DMS114 treated with DMSO at 0.1 percent for 48 hours (cell line): ENCODE measurements around the gene TNFRSF25.

ENCODE experiments used
- DNase-seq: peaks from one replicate; lab custom pipeline; 2025; ENCODE audit not compliant: unreplicated experiment; lab: John Stamatoyannopoulos, UW

Gene TNFRSF25

DNA sequence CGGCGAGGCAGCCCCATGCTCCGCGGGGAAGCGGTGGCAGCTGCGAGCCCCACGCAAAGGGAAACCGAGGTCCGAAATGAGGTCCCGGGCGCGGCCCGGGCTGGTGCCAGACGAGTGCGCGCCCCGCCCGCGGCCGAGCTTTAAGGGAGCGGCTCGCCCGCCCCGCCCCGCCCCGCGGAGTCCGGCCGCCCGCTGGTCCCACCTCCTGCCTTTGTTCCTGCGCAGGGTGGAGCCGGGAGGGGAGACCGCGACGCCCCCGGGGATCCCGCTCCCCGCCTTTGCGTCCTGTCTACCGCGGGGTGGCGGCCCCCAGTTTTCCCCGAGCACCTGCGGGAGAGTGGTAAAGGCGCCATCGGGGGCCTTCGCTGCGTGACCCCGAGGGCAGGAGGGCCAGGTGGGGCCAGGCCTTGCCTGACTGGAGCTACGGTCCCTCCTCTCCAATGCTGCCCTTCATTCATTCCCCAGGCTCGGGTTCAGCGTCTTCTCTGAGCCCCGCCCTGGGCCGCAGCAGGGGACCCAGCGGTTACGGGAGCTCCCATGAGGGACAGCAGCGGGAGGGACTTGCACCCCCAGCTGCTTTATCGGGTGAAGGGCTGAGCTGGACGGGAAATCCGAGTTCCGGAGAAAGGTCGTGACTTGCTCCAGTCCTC lies 46.0 kb downstream of the TNFRSF25 start, which contains the start of gene HES2:
HES2 (minus strand) TSS at position 116 of the 650 bp plus-strand sequence; CDS start at position 17, 99 bp downstream.
- no peak for DNase-seq

DNA sequence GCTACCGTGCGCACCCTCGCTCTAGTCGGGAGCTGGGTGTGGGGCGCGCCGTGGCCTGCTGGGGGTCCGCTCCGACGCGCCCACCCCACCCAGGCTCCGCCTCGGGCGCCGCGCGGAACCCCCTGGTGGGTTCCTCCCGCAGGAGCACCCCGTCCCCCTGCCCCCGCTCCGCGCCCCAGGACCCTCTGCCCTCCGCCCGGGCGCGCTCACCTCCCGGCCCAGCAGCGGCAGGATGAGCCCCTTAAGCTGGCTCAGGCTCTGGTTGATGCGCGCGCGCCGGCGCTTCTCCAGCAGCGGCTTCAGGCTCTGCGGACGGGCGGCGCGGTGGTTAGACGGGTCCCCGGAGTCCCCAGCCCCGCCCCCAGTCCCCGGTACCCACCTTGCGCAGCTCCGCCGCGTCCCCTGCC lies 46.6 kb downstream of the TNFRSF25 start:
- DNase-seq: no peak

DNA sequence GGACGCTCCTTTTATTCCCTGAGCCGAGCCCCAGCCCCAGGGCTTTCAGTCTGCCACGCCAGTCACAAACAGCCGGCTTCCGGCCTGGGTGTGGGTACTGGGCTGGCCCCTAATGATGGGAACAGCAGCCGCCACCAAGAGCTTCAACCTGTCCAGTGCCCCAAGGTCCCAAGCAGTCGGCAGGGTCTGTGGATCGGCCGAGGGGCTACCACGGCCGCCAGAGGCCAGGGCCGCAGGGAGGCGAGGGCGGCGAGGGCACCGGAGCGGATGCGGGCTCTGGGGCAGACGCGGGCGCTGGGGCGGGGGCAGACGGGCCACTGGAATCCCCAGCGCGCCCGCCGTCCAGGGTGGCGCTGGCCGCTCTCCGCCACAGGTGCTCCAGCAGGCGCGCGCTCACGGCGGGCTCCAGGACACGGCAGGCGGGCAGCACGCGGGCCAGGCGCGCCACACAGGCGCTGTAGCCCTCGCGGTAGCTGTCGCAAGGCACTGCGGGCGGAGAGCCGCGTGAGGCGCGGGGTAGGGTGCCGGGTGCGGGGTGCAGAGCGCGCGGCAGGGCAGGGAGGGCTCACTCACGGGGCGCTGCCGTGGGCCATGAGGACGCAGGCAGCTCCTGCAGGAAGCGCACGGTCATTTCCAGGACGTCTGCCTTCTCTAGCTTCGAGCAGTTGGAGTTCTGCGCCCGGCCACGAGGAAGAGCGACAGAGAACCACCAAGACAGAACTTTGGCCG lies 47.1 kb downstream of the TNFRSF25 start:
- no peak for DNase-seq

DNA sequence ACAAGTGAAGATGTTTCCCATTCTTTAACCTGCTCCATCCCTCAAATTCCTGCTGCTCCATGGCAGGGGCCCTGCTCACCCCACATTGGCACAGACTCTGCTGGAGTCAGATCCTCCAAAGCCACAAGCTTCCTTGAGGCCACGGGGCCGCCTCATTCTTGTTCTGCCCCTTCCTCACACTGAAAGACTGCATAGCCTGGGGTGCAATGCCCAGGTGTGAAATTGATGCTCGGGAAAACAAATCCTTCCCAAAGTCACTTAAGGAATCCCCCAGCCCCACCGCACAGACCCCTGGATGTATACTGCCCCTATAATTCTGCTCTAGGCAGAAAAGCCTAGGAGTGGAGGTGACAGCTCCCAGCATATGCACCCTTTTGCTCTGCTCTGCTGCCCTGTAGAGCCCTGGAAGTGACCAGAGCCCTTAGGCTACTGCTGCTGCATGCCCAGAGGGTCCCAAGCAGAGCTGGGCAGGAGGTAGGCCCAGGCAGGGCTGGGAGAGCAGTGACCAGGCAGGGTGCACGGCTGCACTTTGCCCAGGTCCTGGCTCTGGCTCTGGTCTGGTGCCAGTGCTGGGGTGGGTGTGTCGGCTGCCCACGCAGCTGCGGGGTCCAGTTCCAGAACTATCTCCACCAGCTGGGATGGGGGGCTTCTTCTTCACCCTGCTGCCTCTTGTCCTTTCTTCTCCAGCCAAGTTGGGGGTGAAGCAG lies 47.9 kb downstream of the TNFRSF25 start:
- DNase-seq: no peak

DNA sequence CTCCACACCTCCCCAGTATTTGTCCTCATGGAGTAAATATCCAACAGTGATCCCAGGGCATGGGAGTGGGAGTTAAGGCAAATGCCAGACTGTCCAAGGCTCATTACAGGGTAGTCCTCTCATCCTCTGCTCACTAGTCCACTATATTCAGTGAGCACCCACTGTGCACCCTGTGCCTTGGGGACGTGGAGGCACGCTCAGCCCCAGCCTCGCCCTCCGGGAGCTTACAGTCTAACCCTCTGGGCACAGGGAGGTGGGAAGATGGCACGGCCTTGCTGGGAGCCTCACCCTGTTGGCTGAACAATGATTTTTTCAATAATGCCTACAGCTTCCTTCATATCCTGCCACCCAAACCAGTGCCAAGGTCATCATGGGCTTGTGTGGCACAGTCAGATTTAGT lies 49.1 kb downstream of the TNFRSF25 start:
- no peak for DNase-seq

DNA sequence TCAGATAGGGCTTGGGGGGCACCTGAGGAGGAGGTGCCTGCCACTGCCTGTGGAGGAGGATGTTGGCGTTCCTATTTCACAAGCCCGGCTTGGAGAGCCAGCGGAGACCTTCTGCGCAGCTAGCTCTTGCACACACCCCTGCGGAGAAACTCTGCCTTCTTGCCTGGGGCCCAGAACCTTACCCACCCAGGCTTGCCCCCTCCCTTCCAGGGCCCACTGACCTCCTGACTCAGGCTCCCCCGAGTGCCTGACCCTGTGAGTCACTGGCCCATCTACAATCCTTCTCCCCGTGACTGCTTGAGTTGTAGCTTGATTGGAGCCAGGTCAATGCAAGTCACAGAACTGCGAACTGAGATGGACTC lies 49.7 kb downstream of the TNFRSF25 start:
- no peak for DNase-seq

DNA sequence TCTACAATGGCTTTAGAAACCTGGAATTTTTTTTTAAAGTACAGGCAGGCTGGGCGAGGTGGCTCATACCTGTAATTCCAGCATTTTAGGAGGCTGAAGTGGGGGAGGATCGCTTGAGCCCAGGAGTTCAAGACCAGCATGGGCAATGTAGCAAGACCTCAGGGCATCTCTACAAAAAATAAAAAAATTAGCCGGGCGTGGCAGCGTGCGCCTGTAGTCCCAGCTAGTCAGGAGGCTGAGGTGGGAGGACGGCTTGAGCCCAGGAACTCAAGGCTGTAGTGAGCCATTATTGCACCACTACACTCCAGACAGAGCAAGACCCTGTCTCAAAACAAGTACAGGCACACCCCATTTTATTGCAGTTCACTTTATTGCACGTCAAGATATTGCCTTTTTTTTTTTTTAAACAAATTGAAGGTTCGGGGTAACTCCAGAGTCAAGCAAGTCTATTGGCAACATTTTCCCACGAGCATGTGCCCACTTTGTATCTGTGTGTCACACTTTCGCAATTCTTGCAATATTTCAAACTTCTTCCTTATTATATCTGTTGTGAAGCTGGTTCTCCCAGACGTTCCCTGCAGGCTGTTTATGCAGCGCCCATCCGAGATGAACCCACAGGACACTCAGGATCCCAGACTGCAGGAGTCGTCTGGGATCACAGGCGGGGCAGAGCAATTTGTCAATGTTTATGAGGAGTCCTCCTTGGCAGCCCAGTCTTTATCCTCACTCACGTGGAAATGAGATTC lies 50.9 kb downstream of the TNFRSF25 start:
- no peak for DNase-seq

DNA sequence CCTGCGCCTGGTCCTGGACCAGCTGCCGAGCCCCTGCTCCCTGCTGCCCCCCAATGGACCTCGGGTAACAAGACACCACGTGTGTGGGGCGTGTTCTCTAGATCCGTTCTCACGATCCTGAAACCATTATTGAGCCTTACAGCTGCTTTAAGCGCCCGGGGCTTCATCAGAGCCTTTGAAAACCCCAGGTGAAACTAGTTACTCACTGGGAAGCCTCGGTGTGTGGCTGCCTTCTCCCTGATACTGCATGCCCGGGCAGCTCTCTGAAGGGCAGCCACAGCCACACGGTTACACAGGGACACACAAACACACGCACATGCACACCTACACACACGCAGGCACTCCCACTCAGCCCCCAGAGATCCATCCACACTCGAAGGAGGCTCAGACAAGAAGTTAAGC lies 51.5 kb downstream of the TNFRSF25 start:
- DNase-seq: no peak

DNA sequence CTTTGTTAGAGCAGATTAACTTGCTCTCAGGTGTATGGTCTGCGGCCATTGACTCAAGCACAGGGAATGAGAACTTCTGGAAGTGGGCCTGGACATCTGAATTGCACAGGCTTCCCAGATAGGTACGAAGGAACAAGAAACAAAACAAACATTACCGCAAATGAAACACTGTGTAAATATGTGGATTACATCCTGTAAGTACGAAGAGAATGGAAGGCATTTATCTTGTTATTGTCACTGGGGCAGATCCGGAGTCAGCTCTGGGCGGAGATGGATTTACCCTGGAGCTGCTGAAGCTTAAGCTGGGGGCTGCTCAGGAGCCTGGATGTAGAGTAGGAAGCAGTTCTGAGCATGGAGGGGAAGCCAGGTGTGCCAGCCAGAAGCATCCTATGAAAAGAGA lies 53.1 kb downstream of the TNFRSF25 start:
- no peak for DNase-seq
